ENCODE measurements around the gene GJB4. TPM values are rescaled to one million over a fixed set of nuclear protein-coding genes. Genes with fewer than 3 reads are reported as not detected.

The GJB4 gene
- total RNA-seq, 1 donor from 2014 or later = 1.3 TPM

GRCh38 chr1:34744851-34745250 lies 14.7 kb upstream of the GJB4 start:
- no peak for TF ChIP-seq CTCF (IDR thresholded peaks at IDR 0.05; ENCODE audit: insufficient read depth, low read length, poor library complexity, severe bottlenecking)

DNA sequence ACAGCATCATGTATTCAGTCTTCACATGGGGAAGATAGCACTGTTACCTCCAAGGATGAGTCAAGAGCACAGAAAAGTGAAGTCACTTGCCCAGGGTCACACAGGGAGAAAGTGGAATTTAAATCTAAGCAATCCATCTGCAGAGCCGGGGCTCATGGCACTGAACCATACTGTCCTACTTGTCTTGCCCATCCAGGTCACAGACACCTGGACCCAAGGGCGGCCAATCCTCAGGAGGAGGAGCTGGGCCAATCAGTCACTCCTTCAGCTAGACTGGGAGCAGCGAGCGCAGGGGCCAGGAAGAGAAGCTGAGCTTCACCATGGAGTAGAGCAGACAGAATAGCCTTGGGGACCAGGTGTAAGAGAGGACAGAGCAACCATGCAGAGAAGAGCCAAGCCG lies 13.9 kb upstream of the GJB4 start:
- H3K36me3 ChIP-seq (ENCODE audit: control insufficient read depth, insufficient read depth, low read length) = no peaks in the 10 kb centered on the region

More at GRCh38 chr1:34744851-34745250, 14.7 kb upstream of the GJB4 start:
- DNase-seq (ENCODE audit: low read depth) = no peak
- no peaks in the 10 kb centered on the region for H3K36me3 ChIP-seq (ENCODE audit: control insufficient read depth, insufficient read depth, low read length)
- no peaks in the 10 kb centered on the region for H3K27me3 ChIP-seq (ENCODE audit: control insufficient read depth, insufficient read depth, low read length)
- H3K4me3 ChIP-seq (ENCODE audit: low read depth, low read length) = no peak overlapping the region

GRCh38 chr1:34746101-34746500 lies 13.4 kb upstream of the GJB4 start:
- no peak overlapping the region for H3K4me3 ChIP-seq (ENCODE audit: low read depth, low read length)
- H3K27me3 ChIP-seq (ENCODE audit: control insufficient read depth, insufficient read depth, low read length) = no peaks in the 10 kb centered on the region
- DNase-seq (ENCODE audit: low read depth) = no peak
- no peak for TF ChIP-seq CTCF (IDR thresholded peaks at IDR 0.05; ENCODE audit: insufficient read depth, low read length, poor library complexity, severe bottlenecking)
- no peaks in the 10 kb centered on the region for H3K36me3 ChIP-seq (ENCODE audit: control insufficient read depth, insufficient read depth, low read length)

More for the DNA sequence above, 13.9 kb upstream of the GJB4 start:
- Histone ChIP-seq H3K27me3 (ENCODE audit: control insufficient read depth, insufficient read depth, low read length) (no peaks in the 10 kb centered on the region), H3K4me3 (ENCODE audit: low read depth, low read length) (no peak overlapping the region)
- TF ChIP-seq CTCF (IDR thresholded peaks at IDR 0.05; ENCODE audit: insufficient read depth, low read length, poor library complexity, severe bottlenecking) = no peak
- DNase-seq (ENCODE audit: low read depth) = no peak

GRCh38 chr1:34746785-34747637 lies 12.5 kb upstream of the GJB4 start:
- no peaks in the 10 kb centered on the region for H3K27me3 ChIP-seq (ENCODE audit: control insufficient read depth, insufficient read depth, low read length)
- TF ChIP-seq CTCF (IDR thresholded peaks at IDR 0.05; ENCODE audit: insufficient read depth, low read length, poor library complexity, severe bottlenecking) = no peak
- H3K36me3 ChIP-seq (ENCODE audit: control insufficient read depth, insufficient read depth, low read length) = no peaks in the 10 kb centered on the region
- DNase-seq (ENCODE audit: low read depth) = no peak
- no peak overlapping the region for H3K4me3 ChIP-seq (ENCODE audit: low read depth, low read length)

- Histone ChIP-seq H3K4me3 (ENCODE audit: low read depth, low read length) (no peak overlapping the region), H3K36me3 (ENCODE audit: control insufficient read depth, insufficient read depth, low read length) (no peaks in the 10 kb centered on the region), H3K27me3 (ENCODE audit: control insufficient read depth, insufficient read depth, low read length) (no peaks in the 10 kb centered on the region)
- DNase-seq (ENCODE audit: low read depth) = no peak
- TF ChIP-seq CTCF (IDR thresholded peaks at IDR 0.05; ENCODE audit: insufficient read depth, low read length, poor library complexity, severe bottlenecking) = no peak
Measured at GRCh38 chr1:34747638-34747941, 11.9 kb upstream of the GJB4 start.

DNA sequence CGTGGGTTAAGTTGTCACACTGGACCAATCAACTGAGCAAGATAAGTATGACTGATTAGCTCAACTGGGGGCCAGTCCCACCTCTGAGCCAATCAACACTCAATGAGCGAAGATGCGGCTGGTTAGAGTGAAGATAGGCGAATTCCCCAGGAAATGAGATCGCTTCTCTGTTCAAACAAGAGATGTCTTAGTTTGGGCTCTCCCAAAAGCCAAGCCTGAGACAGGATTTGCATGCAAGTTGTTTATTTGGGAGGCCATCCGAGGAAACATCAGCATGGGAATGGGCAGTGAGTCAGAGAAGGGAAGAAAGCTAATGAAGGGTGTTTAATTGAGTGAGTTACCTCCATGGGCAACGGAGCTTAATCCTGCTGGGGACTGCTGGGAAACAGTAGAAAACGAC lies 9.5 kb upstream of the GJB4 start:
- DNase-seq (ENCODE audit: low read depth) = no peak

More for the DNA sequence above, 9.5 kb upstream of the GJB4 start:
- Histone ChIP-seq H3K36me3 (ENCODE audit: control insufficient read depth, insufficient read depth, low read length) (no peaks in the 10 kb centered on the region), H3K4me3 (ENCODE audit: low read depth, low read length) (no peak overlapping the region), H3K27me3 (ENCODE audit: control insufficient read depth, insufficient read depth, low read length) (no peaks in the 10 kb centered on the region)
- no peak for TF ChIP-seq CTCF (IDR thresholded peaks at IDR 0.05; ENCODE audit: insufficient read depth, low read length, poor library complexity, severe bottlenecking)

Data from kidney epithelial cell (primary cell).